ENCODE measurements around the gene L3MBTL3.
"Not testable (repeated sequence)": the region's sequence is repeated elsewhere in the genome, so short reads cannot be mapped to it uniquely, and the experiment has no call there.

The L3MBTL3 gene

GRCh38 chr6:130098317-130098716, 79.9 kb downstream of the L3MBTL3 start:
- no peak overlapping the region for H3K27ac Mint-ChIP-seq
- no peaks in the 10 kb centered on the region for H3K9me3 Mint-ChIP-seq
- peaks cover 44% of the 10 kb centered on the region for H3K36me3 Mint-ChIP-seq
- peaks cover 15% of the 10 kb centered on the region for H3K4me1 Mint-ChIP-seq
- no peaks in the 10 kb centered on the region for H3K27me3 Mint-ChIP-seq
- H3K4me3 Mint-ChIP-seq = no peak overlapping the region

GRCh38 chr6:130099119-130099518, 80.7 kb downstream of the L3MBTL3 start:
- Mint-ChIP-seq H3K36me3 (peaks cover 44% of the 10 kb centered on the region), H3K4me3 (no peak overlapping the region), H3K27ac (no peak overlapping the region)

GRCh38 chr6:130105996-130106704, 87.8 kb downstream of the L3MBTL3 start:
- Mint-ChIP-seq H3K9me3 (peaks cover 5% of the 10 kb centered on the region), H3K36me3 (peaks cover 42% of the 10 kb centered on the region), H3K27me3 (no peaks in the 10 kb centered on the region)

More at GRCh38 chr6:130099119-130099518, 80.7 kb downstream of the L3MBTL3 start:
- no peaks in the 10 kb centered on the region for H3K9me3 Mint-ChIP-seq
- H3K27me3 Mint-ChIP-seq = no peaks in the 10 kb centered on the region
- peaks cover 8% of the 10 kb centered on the region for H3K4me1 Mint-ChIP-seq

GRCh38 chr6:130107710-130108109, 89.3 kb downstream of the L3MBTL3 start:
- no peaks in the 10 kb centered on the region for H3K27me3 Mint-ChIP-seq
- no peak overlapping the region for H3K27ac Mint-ChIP-seq
- peaks cover 32% of the 10 kb centered on the region for H3K4me1 Mint-ChIP-seq
- H3K9me3 Mint-ChIP-seq = peaks cover 5% of the 10 kb centered on the region
- no peak overlapping the region for H3K4me3 Mint-ChIP-seq
- H3K36me3 Mint-ChIP-seq = peaks cover 38% of the 10 kb centered on the region

More at GRCh38 chr6:130105996-130106704, 87.8 kb downstream of the L3MBTL3 start:
- H3K4me3 Mint-ChIP-seq = no peak overlapping the region
- H3K4me1 Mint-ChIP-seq = peaks cover 32% of the 10 kb centered on the region
- no peak overlapping the region for H3K27ac Mint-ChIP-seq

GRCh38 chr6:130111031-130111430, 92.7 kb downstream of the L3MBTL3 start:
- Mint-ChIP-seq H3K4me3 (no peak overlapping the region), H3K27ac (no peak overlapping the region), H3K36me3 (peaks cover 44% of the 10 kb centered on the region), H3K4me1 (peaks cover 38% of the 10 kb centered on the region), H3K27me3 (no peaks in the 10 kb centered on the region), H3K9me3 (peaks cover 5% of the 10 kb centered on the region)

- Mint-ChIP-seq H3K36me3 (peaks cover 44% of the 10 kb centered on the region), H3K27me3 (no peaks in the 10 kb centered on the region), H3K4me3 (no peak overlapping the region), H3K4me1 (peaks cover 36% of the 10 kb centered on the region), H3K9me3 (no peaks in the 10 kb centered on the region), H3K27ac (no peak overlapping the region)
Measured at GRCh38 chr6:130113201-130113710, 94.9 kb downstream of the L3MBTL3 start.

- Mint-ChIP-seq H3K36me3 (peaks cover 32% of the 10 kb centered on the region), H3K4me3 (no peak overlapping the region), H3K4me1 (peaks cover 33% of the 10 kb centered on the region), H3K27ac (no peak overlapping the region), H3K9me3 (no peaks in the 10 kb centered on the region), H3K27me3 (no peaks in the 10 kb centered on the region)
Measured at GRCh38 chr6:130115036-130115435, 96.7 kb downstream of the L3MBTL3 start.

GRCh38 chr6:130116273-130116672, 97.9 kb downstream of the L3MBTL3 start:
- Mint-ChIP-seq H3K9me3 (no peaks in the 10 kb centered on the region), H3K36me3 (peaks cover 31% of the 10 kb centered on the region), H3K27me3 (no peaks in the 10 kb centered on the region), H3K4me1 (peaks cover 37% of the 10 kb centered on the region), H3K27ac (peak overlapping the region; percentile 19), H3K4me3 (no peak overlapping the region)

GRCh38 chr6:130117187-130117701, 98.9 kb downstream of the L3MBTL3 start:
- H3K27me3 Mint-ChIP-seq, H3K27ac Mint-ChIP-seq, H3K9me3 Mint-ChIP-seq, H3K4me3 Mint-ChIP-seq: not testable (repeated sequence)
- Mint-ChIP-seq H3K4me1 (peaks cover 34% of the 10 kb centered on the region), H3K36me3 (peaks cover 26% of the 10 kb centered on the region)

- Mint-ChIP-seq H3K36me3 (peaks cover 24% of the 10 kb centered on the region), H3K27me3 (no peaks in the 10 kb centered on the region), H3K27ac (no peak overlapping the region), H3K9me3 (no peaks in the 10 kb centered on the region), H3K4me3 (no peak overlapping the region), H3K4me1 (peaks cover 34% of the 10 kb centered on the region)
Measured at GRCh38 chr6:130118236-130118635, 99.9 kb downstream of the L3MBTL3 start.

- H3K9me3 Mint-ChIP-seq = no peaks in the 10 kb centered on the region
- H3K36me3 Mint-ChIP-seq = peaks cover 23% of the 10 kb centered on the region
- H3K27me3 Mint-ChIP-seq = no peaks in the 10 kb centered on the region
- no peak overlapping the region for H3K27ac Mint-ChIP-seq
- peaks cover 34% of the 10 kb centered on the region for H3K4me1 Mint-ChIP-seq
- H3K4me3 Mint-ChIP-seq = no peak overlapping the region
Measured at GRCh38 chr6:130119211-130119610, 100.8 kb downstream of the L3MBTL3 start.

- no peak overlapping the region for H3K4me3 Mint-ChIP-seq
- no peaks in the 10 kb centered on the region for H3K27me3 Mint-ChIP-seq
- peak overlapping the region; percentile 37 for H3K27ac Mint-ChIP-seq
- H3K36me3 Mint-ChIP-seq = peaks cover 18% of the 10 kb centered on the region
- H3K4me1 Mint-ChIP-seq = peaks cover 33% of the 10 kb centered on the region
- no peaks in the 10 kb centered on the region for H3K9me3 Mint-ChIP-seq
Measured at GRCh38 chr6:130120731-130121130, 102.3 kb downstream of the L3MBTL3 start.

- Mint-ChIP-seq H3K4me1 (peaks cover 39% of the 10 kb centered on the region), H3K36me3 (peaks cover 18% of the 10 kb centered on the region), H3K27me3 (no peaks in the 10 kb centered on the region), H3K27ac (no peak overlapping the region), H3K9me3 (no peaks in the 10 kb centered on the region), H3K4me3 (no peak overlapping the region)
Measured at GRCh38 chr6:130122243-130122642, 103.9 kb downstream of the L3MBTL3 start.

GRCh38 chr6:130127195-130127594, 108.8 kb downstream of the L3MBTL3 start:
- Mint-ChIP-seq H3K4me1 (peaks cover 64% of the 10 kb centered on the region), H3K27ac (peak overlapping the region; percentile 48), H3K4me3 (no peak overlapping the region), H3K27me3 (no peaks in the 10 kb centered on the region), H3K9me3 (no peaks in the 10 kb centered on the region), H3K36me3 (peaks cover 14% of the 10 kb centered on the region)

- H3K36me3 Mint-ChIP-seq = peaks cover 14% of the 10 kb centered on the region
- no peak overlapping the region for H3K4me3 Mint-ChIP-seq
- peaks cover 76% of the 10 kb centered on the region for H3K4me1 Mint-ChIP-seq
- H3K9me3 Mint-ChIP-seq = no peaks in the 10 kb centered on the region
- no peaks in the 10 kb centered on the region for H3K27me3 Mint-ChIP-seq
- no peak overlapping the region for H3K27ac Mint-ChIP-seq
Measured at GRCh38 chr6:130128326-130128725, 109.9 kb downstream of the L3MBTL3 start.

GRCh38 chr6:130129762-130130246, 111.4 kb downstream of the L3MBTL3 start:
- Mint-ChIP-seq H3K4me1 (peaks cover 91% of the 10 kb centered on the region), H3K36me3 (peaks cover 11% of the 10 kb centered on the region), H3K9me3 (no peaks in the 10 kb centered on the region), H3K27ac (peak overlapping the region; percentile 76), H3K27me3 (no peaks in the 10 kb centered on the region), H3K4me3 (no peak overlapping the region)

Measured in activated naive CD4-positive, alpha-beta T cell treated with anti-CD3 and anti-CD28 coated beads, Interleukin-2, amount 50 U/mL, for 24 hours (primary cell).